ENCODE results near the gene JPT1. TPM values are rescaled to one million over a fixed set of nuclear protein-coding genes. Genes with fewer than 3 reads are reported as not detected.

The JPT1 gene
- 60.3 and 215 TPM in 2 replicates for total RNA-seq

GRCh38 chr17:75154195-75155106 is at the start of gene JPT1:
Gene JPT1 (minus strand): TSS chr17:75154512. CDS start chr17:75154397, 115 bp downstream.

GRCh38 chr17:75182569-75183436 is 28.5 kb upstream of the JPT1 start, which contains the start of gene SUMO2:
Gene SUMO2 (minus strand): TSS chr17:75182959. CDS start chr17:75182834, 125 bp downstream.

GRCh38 chr17:75131278-75132017 is 22.9 kb downstream of the JPT1 start, which contains the start of gene NT5C:
Gene NT5C (minus strand): TSS chr17:75131742. CDS start chr17:75131707, 35 bp downstream.

GRCh38 chr17:75109407-75110233 is 44.7 kb downstream of the JPT1 start, which contains the start of gene ARMC7:
Gene ARMC7 (plus strand): TSS chr17:75109969. CDS start chr17:75110289, 320 bp downstream.

GRCh38 chr17:75087558-75088453 is 66.5 kb downstream of the JPT1 start, which contains the start of gene SLC16A5:
Gene SLC16A5 (plus strand): TSS chr17:75087954. CDS start chr17:75093637, 5,683 bp downstream.

Other genes with a start within 250 kb of the JPT1 start
- under 0.01 TPM in 1 of 2 replicates, not detected in the other for gene USH1G, start 231.3 kb downstream of the JPT1 start, total RNA-seq
- gene OTOP2, start 230.2 kb downstream of the JPT1 start, total RNA-seq = not detected in 2 replicates
- not detected in 2 replicates for gene OTOP3, start 218.6 kb downstream of the JPT1 start, total RNA-seq
- 1.4 and 5.8 TPM in 2 replicates for gene HID1, start 181.8 kb downstream of the JPT1 start, total RNA-seq
- 17.5 and 25.1 TPM in 2 replicates for gene CDR2L, start 166.9 kb downstream of the JPT1 start, total RNA-seq
- gene MRPL58, start 141.8 kb downstream of the JPT1 start, total RNA-seq = 27.9 and 47.0 TPM in 2 replicates
- 332 and 359 TPM in 2 replicates for gene ATP5PD, start 107.5 kb downstream of the JPT1 start, total RNA-seq
- 14.7 and 16.7 TPM in 2 replicates for gene KCTD2, start 107.3 kb downstream of the JPT1 start, total RNA-seq
- 3.3 and 6.2 TPM in 2 replicates for gene SLC16A5, start 66.6 kb downstream of the JPT1 start, total RNA-seq
- 1.4 and 1.9 TPM in 2 replicates for gene ARMC7, start 44.5 kb downstream of the JPT1 start, total RNA-seq
- 31.3 and 51.0 TPM in 2 replicates for gene NT5C, start 22.8 kb downstream of the JPT1 start, total RNA-seq
- 111 and 152 TPM in 2 replicates for gene SUMO2, start 28.4 kb upstream of the JPT1 start, total RNA-seq
- gene NUP85, start 51.2 kb upstream of the JPT1 start, total RNA-seq = 18.3 and 46.2 TPM in 2 replicates
- gene GGA3, start 107.1 kb upstream of the JPT1 start, total RNA-seq = 6.8 and 11.5 TPM in 2 replicates
- 33.8 and 76.9 TPM in 2 replicates for gene MRPS7, start 107.4 kb upstream of the JPT1 start, total RNA-seq
- gene MIF4GD, start 116.7 kb upstream of the JPT1 start, total RNA-seq = 6.9 and 7.3 TPM in 2 replicates
- gene SLC25A19, start 134.9 kb upstream of the JPT1 start, total RNA-seq = 7.6 and 8.8 TPM in 2 replicates

Data from regular cardiac myocyte (primary cell).